K562 (cell line): ENCODE measurements around the gene TMEM252. TPM values are rescaled to one million over a fixed set of nuclear protein-coding genes. Genes with fewer than 3 reads are reported as not detected.

Experiments used
- ATAC-seq: fragments of 200-7000 bp; cut with Tn5 transposase; 3 replicates; pipeline ENCODE4 v1.9.1; 2020; ENCODE audit warnings: moderate library complexity
- BruUV-seq: library from RNA; stranded (reverse); fragments of 400-500 nt; replicated peaks from 2 replicates; lab custom pipeline; 2021; lab: Mats Ljungman, UMichigan
- CTCF ChIA-PET: fragments of 300-600 bp; formaldehyde crosslinking; extraction: SDS; loops from one replicate; lab custom pipeline; 2021; ENCODE audit warnings: low intra/inter-chr PET ratio; lab: Yijun Ruan, JAX
- POLR2A ChIA-PET: fragments of 300-600, 350-650 bp; sonication (Branson Sonifier 250); formaldehyde crosslinking; extraction: SDS; loops from one replicate; lab custom pipeline; 2021; ENCODE audit warnings: antibody characterized with exemption, inconsistent platforms; lab: Yijun Ruan, JAX
- DNase-seq, 4 experiments: peaks; one replicate each; pipeline versions ENCODE4 v3.0.0 to v3.0.0-alpha.2; 2011 to 2018; ENCODE audit warnings: low spot score in 3 of 4, mixed read lengths in 3 of 4; ENCODE audit errors: extremely low read depth in 1 of 4
- FAIRE-seq: peaks from 2 replicates; lab custom pipeline; 2011; peaks lifted over from hg19 to GRCh38; lab: Jason Lieb, UNC
- H2AFZ ChIP-seq: 2 replicates; pipeline ENCODE4 v1.6.0; 2011; ENCODE audit warnings: low read depth, low read length, control low read depth, inconsistent platforms
- H3K27ac ChIP-seq: fragments of 200-600 bp; 3 replicates; pipeline ENCODE4 v1.8.0; 2011; ENCODE audit warnings: low read depth, mild to moderate bottlenecking, control low read depth, inconsistent platforms, low read length, moderate library complexity, mixed read lengths; ENCODE audit errors: extremely low read depth
- H3K27me3 ChIP-seq, 2 experiments: fragments of 300-600 bp in 1 of 2; 2 replicates in 1 of 2; 3 replicates in 1 of 2; pipeline versions ENCODE4 v1.6.0 to v1.8.0; 2011; ENCODE audit warnings: inconsistent platforms in 2 of 2, low read length in 2 of 2, mild to moderate bottlenecking in 1 of 2, mixed read lengths in 1 of 2, moderate library complexity in 1 of 2; ENCODE audit not compliant: control insufficient read depth in 2 of 2, insufficient read depth in 2 of 2
- H3K36me3 ChIP-seq: fragments of 300-600 bp; 3 replicates; pipeline ENCODE4 v1.8.0; 2011; ENCODE audit warnings: mild to moderate bottlenecking, low read length, inconsistent platforms; ENCODE audit not compliant: control insufficient read depth, insufficient read depth
- H3K4me1 ChIP-seq, 2 experiments: fragments of 200-600 bp in 1 of 2; replicated peaks in 1 of 2; 2 replicates in 1 of 2; 3 replicates in 1 of 2; pipeline versions ENCODE4 v1.5.1 to v1.8.0; 2011; ENCODE audit warnings: inconsistent platforms in 2 of 2, low read length in 2 of 2, mild to moderate bottlenecking in 1 of 2, mixed read lengths in 1 of 2, moderate library complexity in 1 of 2; ENCODE audit not compliant: control insufficient read depth in 2 of 2, insufficient read depth in 2 of 2
- H3K4me2 ChIP-seq: 2 replicates; pipeline ENCODE4 v1.6.1; 2011; ENCODE audit warnings: low read length, control low read depth, inconsistent platforms, mixed read lengths; ENCODE audit not compliant: insufficient read depth
- H3K4me3 ChIP-seq: fragments of 200-600 bp; sonication (generic), shearing (Covaris generic); 2 replicates; pipeline ENCODE4 v1.5.1; 2016; ENCODE audit warnings: control low read depth, inconsistent platforms
- H3K79me2 ChIP-seq: fragments of 200-600 bp; 3 replicates; pipeline ENCODE4 v1.8.0; 2011; ENCODE audit warnings: low read length, inconsistent platforms; ENCODE audit not compliant: control insufficient read depth, insufficient read depth
- H3K9ac ChIP-seq, 2 experiments: 2 replicates each; pipeline versions ENCODE4 v1.6.0 to v1.6.1; 2011; ENCODE audit warnings: low read depth in 2 of 2, low read length in 2 of 2, control low read depth in 1 of 2, inconsistent platforms in 1 of 2, mild to moderate bottlenecking in 1 of 2, mixed read lengths in 1 of 2; ENCODE audit not compliant: insufficient read depth in 1 of 2
- H3K9me1 ChIP-seq: one replicate; pipeline ENCODE4 v1.6.0; 2011; ENCODE audit warnings: inconsistent platforms, mild to moderate bottlenecking, low read length, moderate library complexity; ENCODE audit not compliant: control insufficient read depth, insufficient read depth
- H3K9me3 ChIP-seq: replicated peaks from 2 replicates; pipeline ENCODE4 v1.5.1; 2011; ENCODE audit warnings: low read depth, low read length, inconsistent platforms; ENCODE audit not compliant: control insufficient read depth, insufficient read depth
- H4K20me1 ChIP-seq: replicated peaks from 2 replicates; pipeline ENCODE4 v1.6.1; 2011; ENCODE audit warnings: low read length, inconsistent platforms, mixed read lengths; ENCODE audit not compliant: control insufficient read depth, insufficient read depth
- GATAD2B ChIP-seq: fragments of 450-650 bp; IDR thresholded peaks from 2 replicates; pipeline ENCODE4 v1.6.1; 2017; ENCODE audit warnings: mild to moderate bottlenecking, borderline replicate concordance
- HMG20B ChIP-seq: fragments of 250-450 bp; sonication (Bioruptor Pico); IDR thresholded peaks from 2 replicates; pipeline ENCODE4 v1.5.0; 2021; ENCODE audit warnings: mild to moderate bottlenecking
- JUNB ChIP-seq: fragments of 450-650 bp; formaldehyde crosslinking; conservative IDR thresholded peaks from 2 replicates; pipeline ENCODE4 v1.4.0; 2020; ENCODE audit warnings: mild to moderate bottlenecking
- MAFF ChIP-seq: IDR thresholded peaks from 2 replicates; pipeline ENCODE4 v1.6.1; 2012; ENCODE audit warnings: low read length, improper control_type of control experiment
- MTA3 ChIP-seq: fragments of 450-650 bp; formaldehyde crosslinking; IDR thresholded peaks from 2 replicates; pipeline ENCODE4 v1.6.1; 2017; ENCODE audit warnings: mild to moderate bottlenecking, borderline replicate concordance
- PHB2 ChIP-seq: fragments of 450-650 bp; IDR thresholded peaks from 2 replicates; pipeline ENCODE4 v1.6.1; 2017; ENCODE audit warnings: low read depth
- SAFB2 ChIP-seq: fragments of 200-400 bp; formaldehyde crosslinking; IDR thresholded peaks from 2 replicates; pipeline ENCODE4 v1.6.1; 2018; ENCODE audit warnings: borderline replicate concordance, low read length, low read depth, moderate library complexity; ENCODE audit not compliant: severe bottlenecking
- TCFL5 ChIP-seq: fragments of 250-450 bp; sonication (Bioruptor Pico); conservative IDR thresholded peaks from 2 replicates; pipeline ENCODE4 v1.6.1; 2021; ENCODE audit warnings: mild to moderate bottlenecking, moderate library complexity, matching md5 sums
- XRCC4 ChIP-seq: IDR thresholded peaks from one replicate; pipeline ENCODE4 v1.6.1; 2011; ENCODE audit not compliant: insufficient read depth, insufficient read length; ENCODE audit errors: extremely low read depth
- ZNF354B ChIP-seq: fragments of 250-450 bp; sonication (Bioruptor Pico); IDR thresholded peaks from 2 replicates; pipeline ENCODE4 v1.4.0; 2020
- ZNF407 ChIP-seq: fragments of 450-650 bp; IDR thresholded peaks from 2 replicates; pipeline ENCODE4 v1.6.1; 2016; ENCODE audit warnings: low read depth
- ZNF507 ChIP-seq: conservative IDR thresholded peaks from 2 replicates; pipeline ENCODE4 v1.6.1; 2017; ENCODE audit warnings: missing genetic modification characterization, missing compliant biosample characterization
- WGBS: fragments of 100-300 bp; shearing (Covaris generic); methylation state at CpG from one replicate; pipeline ENCODE4 v1.1.6; 2016; ENCODE audit warnings: low coverage, mixed read lengths; ENCODE audit not compliant: insufficient coverage; ENCODE audit errors: missing lambda C conversion rate; 5-methylcytosine and 5-hydroxymethylcytosine counted together
- in situ Hi-C: fragments of 300-500 bp; cut with MboI; formaldehyde crosslinking; loops from 4 replicates; pipeline ENCODE4 v1.15.0; 2018; ENCODE audit warnings: inconsistent platforms, mixed read lengths
- intact Hi-C: fragments of 100-400 bp; cut with micrococcal nuclease; formaldehyde crosslinking; loops from 2 replicates; pipeline ENCODE4 v1.14.2; 2022
- polyA plus RNA-seq, 8 experiments: library from polyadenylated mRNA; depleted of rRNA in 4 of 8; stranded (reverse) in 5 of 8; unstranded in 3 of 8; fragments of >200 nt; fragmentation: Nextera tagmentation in 2 of 8; fragmentation: Illumina TruSeq in 1 of 8; extraction: Ambion mirVana in 2 of 8; extraction: Trizol in 1 of 8; gene quantifications; 2 replicates each; pipeline versions ENCODE4 v1.2.1 to v1.2.3, GENCODE V29; 2011 to 2014; ENCODE audit warnings: inconsistent platforms in 1 of 8, missing spikeins in 1 of 8
- total RNA-seq, 7 experiments: library from RNA; depleted of rRNA in 6 of 7; stranded (reverse); fragments of >200 nt in 6 of 7; fragmentation: Illumina TruSeq in 2 of 7; extraction: Trizol in 2 of 7; gene quantifications; 2 replicates each; pipeline versions ENCODE4 v1.2.1 to v1.2.3, GENCODE V29; 2011 to 2021; ENCODE audit warnings: low replicate concordance in 1 of 7
- TF ChIP-seq, protein P1 (sequence below): sonication (generic); formaldehyde crosslinking; IDR thresholded peaks from 2 replicates; pipeline ENCODE4 v1.8.0; 2023; ENCODE audit warnings: mild to moderate bottlenecking, missing genetic modification reagents

The TMEM252 gene
- total and polyA plus RNA-seq, 9 of the 15 experiments (the other 6 are each of a cell fraction or from before 2014, with no cell fraction given) = not detected

DNA sequence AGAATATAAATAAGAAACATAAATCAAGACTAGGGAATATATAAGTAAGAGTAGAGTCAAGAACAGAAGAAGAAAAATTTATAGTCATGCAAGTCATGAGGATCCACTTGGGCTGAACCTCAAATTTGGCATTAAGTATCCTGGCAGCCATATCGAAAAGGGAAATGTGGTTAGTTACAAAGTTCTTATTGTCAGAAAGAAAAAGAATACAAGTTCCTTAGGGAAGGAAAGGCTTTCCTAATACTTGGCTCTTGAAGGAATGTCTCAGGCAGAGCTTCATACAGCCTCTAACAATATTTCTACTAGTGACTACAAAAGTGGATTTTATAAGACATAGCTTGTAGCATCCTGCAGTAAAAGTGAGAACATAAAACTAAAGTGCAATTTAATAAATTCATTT, 45.4 kb downstream of the TMEM252 start:
- no peak for FAIRE-seq
- Histone ChIP-seq H3K4me1 (no peaks in the 10 kb centered on the region), H4K20me1 (no peaks in the 10 kb centered on the region), H3K36me3 (no peaks in the 10 kb centered on the region), H3K4me3 (no peak overlapping the region), H3K4me2 (no peak overlapping the region), H3K27me3 (no peaks in the 10 kb centered on the region; a peak in 1 of 5 replicates), H3K79me2 (no peaks in the 10 kb centered on the region), H3K9me3 (no peaks in the 10 kb centered on the region), H3K9me1 (no peaks in the 10 kb centered on the region), H3K27ac (no peak overlapping the region), H3K9ac (no peak overlapping the region), H2AFZ (no peak overlapping the region)
- intact Hi-C loops (no loop called here), in situ Hi-C loops (no loop called here)
- no TSS peak for BruUV-seq
- POLR2A ChIA-PET = no interaction called here
- no peak for ATAC-seq
- CTCF ChIA-PET = no interaction called here
- DNase-seq = no peak
- TF ChIP-seq ZNF354B (CRISPR knock-in tag) = no peak
- TF ChIP-seq TCFL5 (CRISPR knock-in tag) = no peak
- TF ChIP-seq, protein P1, sequence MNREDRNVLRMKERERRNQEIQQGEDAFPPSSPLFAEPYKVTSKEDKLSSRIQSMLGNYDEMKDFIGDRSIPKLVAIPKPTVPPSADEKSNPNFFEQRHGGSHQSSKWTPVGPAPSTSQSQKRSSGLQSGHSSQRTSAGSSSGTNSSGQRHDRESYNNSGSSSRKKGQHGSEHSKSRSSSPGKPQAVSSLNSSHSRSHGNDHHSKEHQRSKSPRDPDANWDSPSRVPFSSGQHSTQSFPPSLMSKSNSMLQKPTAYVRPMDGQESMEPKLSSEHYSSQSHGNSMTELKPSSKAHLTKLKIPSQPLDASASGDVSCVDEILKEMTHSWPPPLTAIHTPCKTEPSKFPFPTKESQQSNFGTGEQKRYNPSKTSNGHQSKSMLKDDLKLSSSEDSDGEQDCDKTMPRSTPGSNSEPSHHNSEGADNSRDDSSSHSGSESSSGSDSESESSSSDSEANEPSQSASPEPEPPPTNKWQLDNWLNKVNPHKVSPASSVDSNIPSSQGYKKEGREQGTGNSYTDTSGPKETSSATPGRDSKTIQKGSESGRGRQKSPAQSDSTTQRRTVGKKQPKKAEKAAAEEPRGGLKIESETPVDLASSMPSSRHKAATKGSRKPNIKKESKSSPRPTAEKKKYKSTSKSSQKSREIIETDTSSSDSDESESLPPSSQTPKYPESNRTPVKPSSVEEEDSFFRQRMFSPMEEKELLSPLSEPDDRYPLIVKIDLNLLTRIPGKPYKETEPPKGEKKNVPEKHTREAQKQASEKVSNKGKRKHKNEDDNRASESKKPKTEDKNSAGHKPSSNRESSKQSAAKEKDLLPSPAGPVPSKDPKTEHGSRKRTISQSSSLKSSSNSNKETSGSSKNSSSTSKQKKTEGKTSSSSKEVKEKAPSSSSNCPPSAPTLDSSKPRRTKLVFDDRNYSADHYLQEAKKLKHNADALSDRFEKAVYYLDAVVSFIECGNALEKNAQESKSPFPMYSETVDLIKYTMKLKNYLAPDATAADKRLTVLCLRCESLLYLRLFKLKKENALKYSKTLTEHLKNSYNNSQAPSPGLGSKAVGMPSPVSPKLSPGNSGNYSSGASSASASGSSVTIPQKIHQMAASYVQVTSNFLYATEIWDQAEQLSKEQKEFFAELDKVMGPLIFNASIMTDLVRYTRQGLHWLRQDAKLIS = no peak
- TF ChIP-seq SAFB2 = no peak
- no peak for TF ChIP-seq GATAD2B
- no peak for TF ChIP-seq MAFF
- TF ChIP-seq ZNF507 (tag) = no peak
- TF ChIP-seq PHB2 = no peak
- no peak for TF ChIP-seq MTA3
- TF ChIP-seq HMG20B (CRISPR knock-in tag) = no peak
- no peak for TF ChIP-seq XRCC4
- TF ChIP-seq ZNF407 = no peak
- no peak for TF ChIP-seq JUNB (CRISPR knock-in tag)
- 0% methylated on average over 1 of the region's 1 CpG for WGBS
